OCI-LY1 (cell line): Measurements from ENCODE around the gene PDE8A.

ENCODE experiments used
- CTCF ChIP-seq: fragments of 200-600 bp; sonication (generic), shearing (Covaris generic); IDR thresholded peaks from 2 replicates; pipeline ENCODE4 v1.5.1; 2017; ENCODE audit warnings: mild to moderate bottlenecking, antibody characterized with exemption, low read length, moderate library complexity, mixed read lengths
- EZH2 ChIP-seq: fragments of 200-600 bp; sonication (generic), shearing (Covaris generic); IDR thresholded peaks from 2 replicates; pipeline ENCODE4 v1.8.0; 2017; ENCODE audit warnings: borderline replicate concordance, mixed run types, mild to moderate bottlenecking, antibody characterized with exemption, low read length, moderate library complexity, mixed read lengths

- TF ChIP-seq EZH2: no peak
- TF ChIP-seq CTCF: no peak
Measured at GRCh38 chr15:85007137-85007536, 25.5 kb downstream of the PDE8A start.
